HepG2 (cell line): ENCODE results near the gene ACYP2. TPM values are rescaled to one million over a fixed set of nuclear protein-coding genes. Genes with fewer than 3 reads are reported as not detected.

Source experiments
- ATM ChIP-seq: fragments of 450-650 bp; IDR thresholded peaks from 2 replicates; pipeline ENCODE4 v1.7.1; 2017; ENCODE audit warnings: mild to moderate bottlenecking, borderline replicate concordance
- CBX5 ChIP-seq: sonication (generic); formaldehyde crosslinking; IDR thresholded peaks from 2 replicates; pipeline ENCODE4 v1.4.0; 2020; ENCODE audit warnings: missing genetic modification reagents, borderline replicate concordance
- DRAP1 ChIP-seq: IDR thresholded peaks from 2 replicates; pipeline ENCODE4 v1.6.1; 2016; ENCODE audit warnings: missing genetic modification reagents, missing compliant biosample characterization
- FOXO4 ChIP-seq: sonication (generic); formaldehyde crosslinking; conservative IDR thresholded peaks from 2 replicates; pipeline ENCODE4 v1.8.1; 2023; ENCODE audit warnings: missing genetic modification reagents
- GTF3A ChIP-seq: sonication (generic); formaldehyde crosslinking; conservative IDR thresholded peaks from 2 replicates; pipeline ENCODE4 v1.4.0; 2020; ENCODE audit warnings: mild to moderate bottlenecking, missing genetic modification reagents
- HNF1A ChIP-seq, 2 experiments: sonication (generic) in 1 of 2; formaldehyde crosslinking in 1 of 2; IDR thresholded peaks; 2 replicates each; pipeline versions ENCODE4 v1.4.0 to v1.6.1; 2016 to 2020; ENCODE audit warnings: borderline replicate concordance in 1 of 2, low read depth in 1 of 2, mild to moderate bottlenecking in 1 of 2, missing genetic modification reagents in 1 of 2
- MLX ChIP-seq: IDR thresholded peaks from 2 replicates; pipeline ENCODE4 v1.6.1; 2016
- NR2C2 ChIP-seq: sonication (generic); formaldehyde crosslinking; IDR thresholded peaks from 2 replicates; pipeline ENCODE4 v1.4.0; 2020; ENCODE audit warnings: missing genetic modification reagents, mild to moderate bottlenecking, moderate library complexity, borderline replicate concordance
- SALL1 ChIP-seq: sonication (generic); formaldehyde crosslinking; IDR thresholded peaks from 2 replicates; pipeline ENCODE4 v1.8.0; 2022; ENCODE audit warnings: mild to moderate bottlenecking, missing genetic modification reagents
- SETDB1 ChIP-seq: sonication (generic); formaldehyde crosslinking; IDR thresholded peaks from 2 replicates; pipeline ENCODE4 v1.5.1; 2020; ENCODE audit warnings: missing genetic modification reagents, mild to moderate bottlenecking, borderline replicate concordance
- SOX13 ChIP-seq, 3 experiments: fragments of 450-650 bp in 1 of 3; sonication (generic) in 1 of 3; formaldehyde crosslinking in 1 of 3; IDR thresholded peaks in 2 of 3; conservative IDR thresholded peaks in 1 of 3; 2 replicates each; pipeline versions ENCODE4 v1.5.0 to v1.6.1; 2016 to 2020; ENCODE audit warnings: antibody characterized with exemption in 1 of 3, mild to moderate bottlenecking in 1 of 3, missing compliant biosample characterization in 1 of 3, missing genetic modification reagents in 1 of 3, moderate library complexity in 1 of 3
- TBX2 ChIP-seq: sonication (generic); formaldehyde crosslinking; IDR thresholded peaks from 2 replicates; pipeline ENCODE4 v1.5.0; 2020; ENCODE audit warnings: missing genetic modification reagents, mild to moderate bottlenecking, borderline replicate concordance
- ZNF446 ChIP-seq: sonication (generic); formaldehyde crosslinking; IDR thresholded peaks from 2 replicates; pipeline ENCODE4 v1.5.0; 2020; ENCODE audit warnings: mild to moderate bottlenecking, missing genetic modification reagents
- ZNF605 ChIP-seq: sonication (generic); formaldehyde crosslinking; IDR thresholded peaks from 2 replicates; pipeline ENCODE4 v1.8.0; 2022; ENCODE audit warnings: mild to moderate bottlenecking, missing genetic modification reagents
- ZNF720 ChIP-seq: sonication (generic); formaldehyde crosslinking; IDR thresholded peaks from 2 replicates; pipeline ENCODE4 v1.4.0; 2020; ENCODE audit warnings: missing genetic modification reagents
- polyA plus RNA-seq, 8 experiments: library from polyadenylated mRNA; depleted of rRNA in 3 of 8; stranded (reverse) in 7 of 8; unstranded in 1 of 8; fragments of >200 nt; fragmentation: Illumina TruSeq in 4 of 8; extraction: Trizol in 4 of 8; gene quantifications; 2 replicates each; pipeline versions ENCODE4 v1.2.1 to v1.2.3, GENCODE V29; 2011 to 2016; ENCODE audit warnings: low read depth in 4 of 8, missing spikeins in 1 of 8, mixed read lengths in 1 of 8; ENCODE audit not compliant: insufficient read depth in 1 of 8
- total RNA-seq, 5 experiments: library from RNA; depleted of rRNA; stranded (reverse); fragments of >200 nt; fragmentation: Illumina TruSeq; extraction: Trizol; gene quantifications; 2 replicates each; pipeline ENCODE4 v1.2.3, GENCODE V29; 2016; ENCODE audit warnings: low read depth in 1 of 5
- TF ChIP-seq, protein P1 (sequence below): IDR thresholded peaks from 2 replicates; pipeline ENCODE4 v1.6.1; 2016; ENCODE audit warnings: missing compliant biosample characterization, missing genetic modification reagents, borderline replicate concordance

The ACYP2 gene
- total and polyA plus RNA-seq, 2 of the 13 experiments (the other 11 are each of a cell fraction or from before 2014, with no cell fraction given), result 12.3 to 12.7 TPM

DNA sequence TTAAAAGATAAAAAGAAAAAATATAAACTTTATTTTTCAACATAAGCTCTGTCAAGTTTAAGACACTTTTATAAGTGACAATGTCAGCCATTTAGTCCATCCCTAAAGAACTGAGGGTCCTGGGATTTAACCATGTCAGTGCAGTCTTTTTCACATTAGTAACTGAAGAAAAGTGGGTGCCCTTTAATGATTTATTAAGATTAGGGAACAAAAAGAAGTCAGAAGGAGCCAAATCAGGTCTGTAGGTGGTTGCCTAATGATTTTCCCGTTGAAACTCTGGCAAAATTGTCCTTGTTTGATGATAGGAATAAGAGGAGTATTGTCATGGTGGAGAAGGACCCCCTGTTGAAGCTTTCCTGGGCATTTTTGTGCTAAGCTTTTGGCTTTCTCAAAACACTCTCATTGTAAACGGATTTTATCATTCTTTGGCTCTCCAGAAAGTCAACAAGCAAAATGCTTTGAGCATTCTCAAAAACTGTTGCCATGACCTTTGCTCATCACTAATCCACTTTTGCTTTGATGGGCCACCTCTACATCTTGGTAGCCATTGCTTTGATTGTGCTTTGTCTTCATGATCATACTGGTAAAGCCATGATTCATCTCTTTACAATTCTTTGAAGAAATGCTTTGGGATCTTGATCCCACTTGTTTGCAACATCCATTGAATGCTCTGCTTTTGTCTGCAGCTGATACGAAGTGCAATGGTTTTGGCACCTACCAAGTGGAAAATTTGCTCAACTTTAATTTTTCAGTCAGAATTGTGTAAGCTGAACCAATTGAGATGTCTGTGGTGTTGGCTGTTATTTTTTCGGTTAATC is 118.6 kb downstream of the ACYP2 start (continued):
- TF ChIP-seq CBX5, result 0 out of 2 replicates have a peak, but pooled peaks have one; percentile 60
- no peak for TF ChIP-seq GTF3A (CRISPR knock-in tag)
- no peak for TF ChIP-seq ATM
- peak; percentile 61 for TF ChIP-seq DRAP1
- peak; percentile 43; the same call in 1 of the 2 replicates for TF ChIP-seq ZNF605 (CRISPR knock-in tag)
- TF ChIP-seq NR2C2 (CRISPR knock-in tag), result peak; percentile 20; the same call in 1 of the 2 replicates
- TF ChIP-seq MLX (CRISPR knock-in tag), result peak; percentile 90
- TF ChIP-seq ZNF446 (CRISPR knock-in tag), result no peak
- peak; percentile 83 for TF ChIP-seq HNF1A (IDR thresholded peaks at IDR 0.05; ENCODE audit: low read depth)
- TF ChIP-seq HNF1A (CRISPR knock-in tag; IDR thresholded peaks at IDR 0.05; ENCODE audit: borderline replicate concordance), result peak; percentile 98; the same call in 1 of the 2 replicates
- TF ChIP-seq TBX2 (CRISPR knock-in tag), result peak; percentile 99
- TF ChIP-seq, protein P1, sequence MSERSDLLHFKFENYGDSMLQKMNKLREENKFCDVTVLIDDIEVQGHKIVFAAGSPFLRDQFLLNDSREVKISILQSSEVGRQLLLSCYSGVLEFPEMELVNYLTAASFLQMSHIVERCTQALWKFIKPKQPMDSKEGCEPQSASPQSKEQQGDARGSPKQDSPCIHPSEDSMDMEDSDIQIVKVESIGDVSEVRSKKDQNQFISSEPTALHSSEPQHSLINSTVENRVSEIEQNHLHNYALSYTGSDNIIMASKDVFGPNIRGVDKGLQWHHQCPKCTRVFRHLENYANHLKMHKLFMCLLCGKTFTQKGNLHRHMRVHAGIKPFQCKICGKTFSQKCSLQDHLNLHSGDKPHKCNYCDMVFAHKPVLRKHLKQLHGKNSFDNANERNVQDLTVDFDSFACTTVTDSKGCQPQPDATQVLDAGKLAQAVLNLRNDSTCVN (CRISPR knock-in tag), result peak; percentile 76; the same call in 1 of the 2 replicates
- TF ChIP-seq SALL1 (CRISPR knock-in tag), result peak; percentile 85; the same call in 1 of the 2 replicates
- TF ChIP-seq SETDB1 (CRISPR knock-in tag), result no peak
- 0 out of 2 replicates have a peak, but pooled peaks have one; percentile 75 for TF ChIP-seq FOXO4 (CRISPR knock-in tag)
- TF ChIP-seq SOX13 (IDR thresholded peaks at IDR 0.05), result peak; percentile 99
- TF ChIP-seq SOX13 (CRISPR knock-in tag; conservative IDR thresholded peaks at IDR 0.05 in 1 of 2, IDR thresholded peaks at IDR 0.05 in 1 of 2), result peak in 1 of 2 experiments; percentile 100; a peak in 2 of 4 replicates
- no peak for TF ChIP-seq ZNF720 (CRISPR knock-in tag)
